Activated effector memory CD4-positive, alpha-beta T cell treated with Interleukin-2 at 50 U/mL for 16 hours (primary cell): ENCODE results near the gene CHIA.
"Not testable (repeated sequence)": the region's sequence is repeated elsewhere in the genome, so short reads cannot be mapped to it uniquely, and the experiment has no call there.

Experiments
- DNase-seq: peaks from one replicate; pipeline ENCODE4 v3.0.0-alpha.2; 2020

The CHIA gene

DNA sequence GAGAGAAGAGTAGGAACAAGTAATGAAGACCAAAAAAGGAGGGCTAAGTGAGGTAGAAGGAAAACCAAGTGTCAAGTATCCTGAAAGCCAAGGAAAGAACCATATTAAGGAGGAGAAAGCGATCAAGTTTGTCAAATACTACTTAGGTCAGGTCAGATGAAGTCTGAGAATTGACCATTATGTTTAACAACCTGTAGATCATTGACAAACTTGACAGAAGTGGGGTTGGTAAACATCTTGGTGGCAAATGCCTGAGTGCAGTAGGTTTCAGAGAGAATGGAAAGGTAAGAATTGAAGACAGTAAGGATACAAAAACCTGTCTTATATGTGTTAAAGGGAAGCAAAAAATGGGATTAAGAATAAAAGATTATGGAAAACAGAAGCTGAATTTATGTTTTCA is 3.7 kb upstream of the CHIA start:
- no peak for DNase-seq

DNA sequence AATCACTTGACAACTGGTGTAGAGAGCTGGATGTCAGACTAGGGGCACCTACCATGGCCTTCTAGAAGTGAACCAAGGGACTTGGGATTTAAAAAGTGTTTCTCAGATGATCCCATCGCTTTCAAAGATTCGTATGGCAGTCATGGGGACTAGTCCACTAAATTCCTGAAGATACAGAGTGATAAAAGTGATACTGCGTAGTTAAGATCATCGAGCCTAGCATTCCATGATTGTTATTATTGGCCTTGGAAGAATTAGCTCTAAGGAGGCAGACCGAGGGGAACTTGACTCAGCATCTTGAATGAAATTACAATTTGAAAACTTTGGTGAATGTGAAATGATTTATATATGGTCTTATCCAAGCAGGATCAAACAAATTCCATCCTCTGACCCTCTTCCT is 1.3 kb upstream of the CHIA start:
- no peak for DNase-seq

DNA sequence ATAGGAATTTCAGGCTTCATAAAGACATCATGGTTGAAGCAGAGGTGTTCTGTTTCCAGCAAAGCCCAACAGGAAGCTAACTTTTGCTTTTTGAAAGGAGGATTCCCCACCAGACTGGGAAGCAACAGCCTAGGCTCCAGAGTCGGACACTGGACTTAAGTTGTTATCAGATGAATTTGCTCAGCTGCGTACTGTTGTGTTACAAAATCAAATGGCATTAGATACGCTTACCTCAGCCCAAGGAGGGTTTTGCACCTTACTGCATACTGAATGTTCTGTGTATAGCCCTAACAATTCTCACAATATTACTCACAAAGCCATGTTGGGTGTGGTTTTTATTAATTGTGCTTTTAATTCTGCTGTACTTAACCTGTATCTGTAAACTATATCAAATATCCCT is 547 bp upstream of the CHIA start:
- no peak for DNase-seq

DNA sequence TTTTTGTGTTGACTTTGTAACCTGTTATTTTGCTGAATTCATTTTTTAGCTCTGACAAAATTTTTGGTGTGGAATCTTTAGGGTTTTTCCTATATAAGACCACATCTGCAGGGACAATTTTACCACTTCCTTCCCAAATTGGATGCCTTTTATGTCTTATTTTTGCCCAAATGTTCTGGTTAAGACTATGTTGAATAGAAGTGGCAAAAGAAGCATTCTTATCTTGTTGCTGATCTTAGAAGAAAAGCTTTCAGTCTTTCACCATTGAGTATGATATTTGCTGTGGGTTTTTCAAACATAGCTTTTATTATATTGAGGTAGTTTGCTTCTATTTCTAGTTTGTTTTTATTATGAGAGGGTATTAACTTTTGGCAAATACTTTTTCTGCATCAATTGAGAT is 3.7 kb downstream of the CHIA start:
- DNase-seq = no peak

DNA sequence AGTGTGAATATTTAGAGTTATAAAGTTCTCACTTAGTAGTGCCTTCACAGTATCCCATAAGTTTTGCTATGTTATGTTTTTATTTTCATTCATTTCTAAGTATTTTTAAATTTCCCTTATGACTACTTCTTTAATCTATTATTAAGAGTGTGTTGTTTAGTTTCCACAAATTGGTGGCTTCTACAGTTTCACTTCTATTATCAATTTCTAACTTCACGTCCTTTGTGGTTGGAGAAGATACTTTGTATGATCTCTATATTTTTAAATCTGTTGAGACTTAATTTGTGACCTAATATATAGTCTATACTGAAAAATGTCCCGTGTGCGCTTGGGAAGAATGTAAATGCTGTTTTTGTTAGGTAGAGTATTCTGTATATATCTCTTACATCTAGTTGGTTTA is 11.7 kb downstream of the CHIA start:
- no peak for DNase-seq

DNA sequence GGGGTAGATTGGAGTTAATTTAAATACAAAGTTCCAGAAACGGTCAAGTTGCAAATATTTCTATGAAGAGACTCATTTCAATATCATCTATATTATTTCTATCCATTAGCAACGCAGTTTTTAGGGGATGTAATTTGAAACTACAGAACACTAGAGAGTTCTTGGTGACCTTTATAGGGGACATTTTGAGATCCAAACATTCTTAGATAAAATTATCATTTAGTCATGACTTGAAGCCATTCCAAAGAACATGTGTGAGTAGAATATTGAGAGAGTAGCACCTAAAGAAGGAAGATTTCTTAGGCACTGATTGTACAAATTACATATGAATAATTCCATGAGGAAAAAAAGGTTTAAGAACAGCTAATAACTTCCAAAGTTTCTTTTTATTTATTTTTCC is 19.0 kb downstream of the CHIA start:
- no peak for DNase-seq

DNA sequence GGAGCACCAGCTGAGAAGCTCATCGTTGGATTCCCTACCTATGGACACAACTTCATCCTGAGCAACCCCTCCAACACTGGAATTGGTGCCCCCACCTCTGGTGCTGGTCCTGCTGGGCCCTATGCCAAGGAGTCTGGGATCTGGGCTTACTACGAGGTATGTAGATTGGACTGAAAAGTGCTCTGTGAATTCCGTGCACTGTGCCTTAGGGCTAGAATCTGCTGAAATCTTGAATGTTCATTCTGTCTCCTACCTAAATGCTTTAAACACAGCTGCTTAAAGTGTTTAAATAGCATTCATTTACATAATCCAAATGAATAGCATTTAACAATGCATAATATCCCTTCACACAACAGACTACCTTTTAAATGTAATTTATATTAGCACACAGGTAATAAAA is 27.9 kb downstream of the CHIA start:
- DNase-seq = no peak

DNA sequence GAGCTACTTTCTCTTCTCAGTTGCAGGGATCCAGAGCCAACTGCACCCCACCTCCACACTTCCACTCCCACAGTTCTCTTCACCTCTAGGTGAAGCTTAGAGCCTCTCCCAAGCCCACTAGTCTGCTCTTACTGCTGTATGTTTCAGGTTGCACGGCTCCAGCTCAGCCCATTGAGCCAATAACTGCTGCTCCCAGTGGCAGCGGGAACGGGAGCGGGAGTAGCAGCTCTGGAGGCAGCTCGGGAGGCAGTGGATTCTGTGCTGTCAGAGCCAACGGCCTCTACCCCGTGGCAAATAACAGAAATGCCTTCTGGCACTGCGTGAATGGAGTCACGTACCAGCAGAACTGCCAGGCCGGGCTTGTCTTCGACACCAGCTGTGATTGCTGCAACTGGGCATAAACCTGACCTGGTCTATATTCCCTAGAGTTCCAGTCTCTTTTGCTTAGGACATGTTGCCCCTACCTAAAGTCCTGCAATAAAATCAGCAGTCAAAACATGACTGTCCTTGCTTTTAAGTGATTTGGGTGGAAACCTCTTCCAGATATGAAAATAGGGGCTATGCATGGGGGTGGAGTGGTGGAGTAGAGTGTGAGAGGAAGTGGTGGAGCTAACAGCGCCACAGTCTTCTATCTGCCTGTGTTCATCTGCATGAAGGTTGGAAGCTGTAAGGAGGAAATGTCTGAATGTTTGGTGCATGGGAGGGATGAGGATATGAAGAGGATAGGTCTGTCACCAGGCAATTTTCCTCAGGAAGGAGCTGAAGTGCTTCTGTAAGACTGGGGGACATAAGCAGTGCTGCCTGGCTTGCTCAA is 29.6 kb downstream of the CHIA start:
- DNase-seq = no peak

DNA sequence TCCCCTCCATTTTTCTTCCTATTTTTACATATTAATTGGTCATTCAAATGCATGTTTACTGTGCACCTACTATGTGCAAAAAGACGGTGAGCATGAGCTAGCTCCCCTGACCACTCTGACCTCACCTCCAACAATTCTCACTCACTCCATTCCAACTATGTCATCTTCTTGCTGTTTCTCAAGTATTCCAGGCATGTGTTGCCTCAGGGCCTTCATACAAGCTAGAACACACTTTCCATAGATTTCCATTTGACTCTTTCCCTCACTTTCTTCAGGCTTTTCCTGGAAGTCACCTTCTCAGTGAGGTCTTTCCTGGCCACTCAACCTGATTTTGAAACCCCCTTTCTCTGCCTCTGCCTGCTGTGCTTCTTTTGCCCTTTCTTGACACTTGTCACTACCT is 32.6 kb downstream of the CHIA start:
- DNase-seq = no peak

DNA sequence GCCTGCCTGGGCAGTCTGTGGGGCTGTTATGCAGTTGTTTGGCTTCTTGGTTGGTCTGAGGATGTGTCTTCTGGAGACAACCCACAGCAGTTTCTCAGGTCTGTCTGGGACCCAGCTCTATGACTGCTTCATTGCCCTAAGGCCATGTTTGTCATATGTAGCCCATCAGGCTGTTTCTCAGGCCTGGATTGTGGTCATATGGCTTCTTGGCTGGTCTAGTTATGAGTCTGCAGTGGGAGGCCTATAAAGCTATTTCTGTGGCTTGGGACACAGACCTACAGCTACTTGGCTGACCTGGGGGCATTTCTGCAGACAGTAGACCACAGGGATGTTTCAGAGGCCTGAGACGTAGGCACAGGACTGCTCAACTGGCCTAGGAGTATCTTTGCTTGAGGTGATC is 41.5 kb downstream of the CHIA start:
- no peak for DNase-seq

DNA sequence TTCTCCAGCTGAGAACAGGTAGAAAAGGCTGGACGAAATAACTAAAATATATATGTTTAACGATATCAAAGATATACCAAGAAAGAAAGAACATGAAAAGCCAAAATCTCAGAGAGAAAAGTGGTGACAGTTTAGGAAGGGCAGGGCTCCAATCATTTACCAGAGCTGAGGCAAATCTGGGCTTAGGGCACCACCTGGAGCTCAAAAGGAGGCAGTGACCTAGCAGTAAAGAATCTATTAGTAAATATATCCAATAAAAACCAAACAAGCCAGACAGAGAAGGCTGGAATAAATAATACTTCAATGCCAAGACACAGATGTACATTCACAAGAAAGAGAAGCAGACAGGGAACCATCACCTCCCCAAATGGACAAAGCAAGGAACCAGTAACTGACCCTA is 43.5 kb downstream of the CHIA start:
- peak; percentile 29 for DNase-seq

DNA sequence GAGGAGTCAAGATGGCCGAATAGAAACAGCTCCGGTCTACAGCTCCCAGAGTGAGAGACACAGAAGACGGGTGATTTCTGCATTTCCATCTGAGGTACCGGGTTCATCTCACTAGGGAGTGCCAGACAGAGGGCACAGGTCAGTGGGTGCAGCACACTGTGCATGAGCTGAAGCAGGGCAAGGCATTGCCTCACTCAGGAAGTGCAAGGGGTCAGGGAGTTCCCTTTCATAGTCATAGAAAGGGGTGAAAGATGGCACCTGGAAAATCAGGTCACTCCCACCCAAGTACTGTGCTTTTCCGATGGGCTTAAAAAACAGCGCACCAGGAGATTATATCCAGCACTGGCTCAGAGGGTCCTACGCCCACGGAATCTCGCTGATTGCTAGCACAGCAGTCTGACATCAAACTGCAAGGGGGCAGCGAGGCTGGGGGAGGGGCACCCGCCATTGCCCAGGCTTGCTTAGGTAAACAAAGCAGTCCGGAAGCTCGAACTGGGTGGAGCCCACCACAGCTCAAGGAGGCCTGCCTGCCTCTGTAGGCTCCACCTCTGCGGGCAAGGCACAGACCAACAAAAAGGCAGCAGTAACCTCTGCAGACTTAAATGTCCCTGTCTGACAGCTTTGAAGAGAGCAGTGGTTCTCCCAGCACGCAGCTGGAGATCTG is 44.7 kb downstream of the CHIA start:
- peak; percentile 35 for DNase-seq

DNA sequence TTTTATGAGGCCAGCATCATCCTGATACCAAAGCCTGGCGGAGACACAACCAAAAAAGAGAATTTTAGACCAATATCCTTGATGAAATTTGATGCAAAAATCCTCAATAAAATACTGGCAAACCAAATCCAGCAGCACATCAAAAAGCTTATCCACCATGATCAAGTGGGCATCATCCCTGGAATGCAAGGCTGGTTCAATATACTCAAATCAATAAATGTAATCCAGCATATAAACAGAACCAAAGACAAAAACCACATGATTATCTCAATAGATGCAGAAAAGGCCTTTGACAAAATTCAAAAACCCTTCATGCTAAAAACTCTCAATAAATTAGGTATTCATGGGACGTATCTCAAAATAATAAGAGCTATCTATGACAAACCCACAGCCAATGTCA is 48.2 kb downstream of the CHIA start:
- not testable (repeated sequence) for DNase-seq

DNA sequence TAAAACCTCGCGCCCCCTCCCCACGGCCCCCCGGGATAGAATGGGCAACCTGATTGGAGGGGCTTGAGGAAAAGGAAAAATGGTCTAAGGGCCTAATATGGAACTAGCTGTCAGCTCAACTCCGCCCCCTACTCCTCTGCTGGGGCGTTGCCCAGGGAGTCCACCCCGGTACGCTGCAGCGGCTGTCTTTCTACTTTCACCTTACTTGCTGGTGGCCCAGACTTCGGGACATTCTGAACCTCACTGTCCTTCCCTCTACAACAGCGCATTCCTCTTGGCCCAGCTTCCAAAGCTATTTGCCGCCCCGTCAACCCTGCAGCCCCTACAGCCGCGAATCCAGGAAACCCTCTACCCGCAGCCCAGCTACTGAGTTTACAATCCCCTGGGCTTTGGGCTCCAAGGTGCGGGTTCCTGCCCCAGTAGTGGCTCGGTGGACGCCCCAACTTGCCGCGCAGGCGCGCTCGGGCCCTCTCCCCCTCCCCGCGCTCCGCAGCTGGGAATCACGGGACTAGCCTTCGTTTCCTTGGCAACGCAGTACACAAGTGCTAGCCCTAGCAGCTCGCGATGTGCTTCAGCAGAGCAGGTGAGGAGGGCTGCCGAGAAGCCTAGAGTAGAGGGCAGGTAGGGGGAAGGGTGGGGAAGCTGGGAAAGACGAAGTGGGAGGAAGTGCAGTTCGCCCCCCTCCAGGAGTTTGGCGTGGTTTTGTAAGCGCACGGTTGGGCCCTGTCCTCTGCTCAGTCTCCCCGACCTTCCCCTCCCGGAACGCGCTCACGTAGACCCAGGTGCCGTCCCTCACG is 55.6 kb downstream of the CHIA start:
- peak; percentile 82 for DNase-seq

DNA sequence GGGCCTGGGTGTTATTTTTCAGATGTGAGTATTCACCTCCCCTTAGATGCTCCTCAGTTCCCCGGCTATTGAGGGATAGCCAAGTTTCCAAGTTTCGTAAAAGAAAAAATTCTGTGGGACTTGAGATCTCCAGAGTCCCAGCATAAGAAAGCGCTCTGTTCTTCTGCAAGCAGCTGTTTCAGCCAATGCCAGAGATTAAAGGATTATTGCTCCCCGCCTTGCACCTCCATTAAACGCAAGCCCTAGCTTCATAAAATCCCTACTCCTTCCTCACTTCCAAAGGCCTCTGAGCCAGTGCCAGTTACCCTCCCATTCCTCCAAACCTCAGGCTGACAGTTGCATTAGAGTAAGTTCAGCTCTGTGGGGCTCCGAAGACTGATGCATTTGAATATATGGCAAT is 56.4 kb downstream of the CHIA start:
- no peak for DNase-seq

DNA sequence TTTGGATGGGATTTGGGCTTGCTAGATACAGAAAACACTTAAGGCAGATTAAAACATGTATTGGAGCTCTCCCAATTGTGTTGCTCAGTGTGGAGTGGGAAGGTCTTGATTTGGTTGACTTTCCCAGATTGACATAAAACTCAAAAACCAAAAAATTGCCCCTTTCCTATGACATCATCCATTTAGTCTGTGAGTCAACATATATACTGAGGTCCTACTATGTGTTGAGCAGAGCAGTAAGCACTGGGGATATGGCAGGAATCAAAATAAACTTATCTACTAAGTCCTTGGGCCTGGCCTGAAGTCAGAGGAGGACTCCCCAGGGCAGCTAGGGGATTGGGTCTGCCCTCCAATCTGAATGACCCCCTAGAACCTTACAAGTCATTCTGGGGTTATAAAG is 61.0 kb downstream of the CHIA start:
- no peak for DNase-seq

DNA sequence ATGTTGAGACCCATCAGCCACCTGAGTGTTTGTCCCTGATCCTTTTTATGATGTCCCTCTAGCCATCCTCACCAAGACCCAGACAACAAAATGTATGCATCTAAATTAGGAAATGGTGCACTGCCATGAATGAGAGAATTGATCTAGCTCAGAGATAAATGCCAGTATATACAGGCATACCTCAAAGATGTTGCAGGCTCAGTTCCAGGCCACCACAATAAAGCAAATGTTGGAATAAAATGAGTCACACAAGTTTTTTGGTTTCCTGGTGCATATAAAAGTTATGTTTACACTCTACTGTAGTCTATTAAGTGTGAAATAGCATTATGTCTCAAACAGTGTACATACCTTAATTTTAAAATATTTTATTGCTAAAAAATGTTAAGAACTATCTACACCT is 63.9 kb downstream of the CHIA start:
- DNase-seq = no peak

DNA sequence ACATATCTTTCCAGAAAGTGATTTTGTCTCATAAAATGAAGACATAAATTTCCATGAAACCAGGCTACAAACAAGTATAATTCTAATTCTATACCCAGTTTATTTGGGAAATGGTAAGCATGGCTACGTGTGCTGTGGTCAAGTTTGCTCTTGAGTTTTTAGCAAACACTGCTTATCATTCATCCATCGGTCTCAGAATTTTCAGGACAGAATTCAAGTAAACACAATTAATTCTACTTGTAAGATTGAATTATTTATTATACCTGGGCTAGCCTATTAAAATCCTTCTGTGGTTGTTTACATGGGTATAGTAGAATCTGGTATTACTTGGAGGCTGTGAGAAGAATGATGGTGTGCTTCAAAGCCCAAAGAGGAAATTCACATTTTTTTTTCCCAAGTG is 68.3 kb downstream of the CHIA start:
- no peak for DNase-seq

DNA sequence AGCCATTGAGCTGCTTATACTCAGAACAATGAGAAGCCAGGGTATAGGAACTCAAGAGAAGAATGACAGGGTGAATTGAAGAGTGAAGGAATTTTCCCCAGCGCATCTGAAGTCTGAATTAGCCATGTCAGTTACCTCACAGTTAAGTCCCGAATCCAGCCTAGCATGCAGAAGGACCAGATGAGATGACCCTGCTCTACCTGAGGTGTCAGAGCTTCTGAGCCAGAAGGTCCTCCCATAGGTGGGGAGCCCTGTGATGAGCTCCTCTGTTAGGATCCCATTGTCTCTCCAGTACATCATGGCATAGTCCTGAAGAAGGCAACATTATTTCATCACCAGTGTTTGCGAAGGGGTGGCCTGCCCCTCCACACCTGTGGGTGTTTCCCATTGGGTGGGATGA is 68.7 kb downstream of the CHIA start:
- DNase-seq = no peak

DNA sequence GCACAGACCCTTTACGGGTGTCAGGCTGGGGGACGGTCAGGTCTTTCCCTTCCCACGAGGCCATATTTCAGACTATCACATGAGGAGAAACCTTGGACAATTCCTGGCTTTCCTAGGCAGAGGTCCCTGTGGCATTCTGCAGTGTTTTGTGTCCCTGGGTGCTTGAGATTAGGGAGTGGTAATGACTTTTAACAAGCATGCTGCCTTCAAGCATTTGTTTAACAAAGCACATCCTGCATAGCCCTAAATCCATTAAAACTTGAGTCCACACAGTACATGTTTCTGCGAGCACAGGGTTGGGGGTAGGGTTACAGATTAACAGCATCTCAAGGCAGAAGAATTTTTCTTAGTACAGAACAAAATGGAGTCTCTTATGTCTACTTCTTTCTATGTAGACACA is 69.6 kb downstream of the CHIA start:
- DNase-seq = not testable (repeated sequence)

DNA sequence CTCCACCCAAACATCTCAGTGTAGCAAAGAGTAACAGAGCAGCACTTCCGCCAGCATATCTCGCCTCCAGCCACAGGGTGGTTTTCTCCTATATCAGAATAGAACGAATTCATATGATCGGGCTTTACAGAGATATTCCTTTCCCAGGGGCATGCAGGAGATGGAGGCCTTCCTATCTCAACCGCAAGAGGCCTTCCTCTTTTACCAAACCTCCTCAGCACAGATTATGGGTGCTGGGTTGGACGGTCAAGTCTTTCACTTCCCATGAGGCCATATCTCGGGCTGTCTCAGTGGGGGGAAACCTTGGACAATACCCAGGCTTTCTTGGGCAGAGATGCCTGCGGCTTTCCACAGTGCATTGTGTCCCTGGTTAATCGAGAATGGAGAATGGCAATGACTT is 71.1 kb downstream of the CHIA start:
- no peak for DNase-seq

DNA sequence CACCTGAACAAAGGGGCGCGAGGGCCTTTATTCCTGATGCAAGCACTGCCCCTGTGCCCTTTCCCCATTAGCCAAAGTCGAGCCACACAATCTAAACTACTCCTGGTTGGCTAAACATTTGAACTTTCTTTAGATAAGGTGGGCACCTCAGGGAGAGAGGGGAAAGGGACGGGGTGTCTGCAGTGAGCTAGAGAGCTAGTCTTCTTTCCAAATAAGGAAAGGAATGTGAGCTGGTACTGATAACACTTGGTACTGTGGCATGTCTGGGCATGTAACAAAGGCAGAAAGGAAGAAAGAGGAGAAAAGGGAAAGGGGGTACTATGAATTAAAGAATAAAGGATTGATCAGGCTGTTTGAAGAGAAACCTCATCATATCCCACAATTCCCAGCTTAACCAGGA is 74.0 kb downstream of the CHIA start:
- no peak for DNase-seq

DNA sequence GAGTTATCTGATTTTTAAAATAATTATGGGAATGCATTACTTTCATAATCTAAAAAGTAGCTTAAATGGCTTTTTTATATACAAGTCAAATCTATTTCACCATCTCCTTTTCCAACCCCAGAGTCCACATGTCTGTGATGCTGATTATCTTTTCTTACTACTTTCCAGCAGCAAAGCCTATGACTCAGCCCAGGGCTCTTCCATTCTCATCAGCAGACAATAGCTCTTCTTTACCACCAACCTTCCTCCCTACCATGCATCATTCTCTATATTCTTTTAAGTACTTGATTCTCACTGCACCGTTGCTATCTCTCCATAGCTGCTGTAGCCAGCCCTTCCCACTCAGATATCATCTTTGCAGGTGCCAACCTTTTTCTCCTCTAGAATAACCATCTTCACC is 75.6 kb downstream of the CHIA start:
- no peak for DNase-seq

DNA sequence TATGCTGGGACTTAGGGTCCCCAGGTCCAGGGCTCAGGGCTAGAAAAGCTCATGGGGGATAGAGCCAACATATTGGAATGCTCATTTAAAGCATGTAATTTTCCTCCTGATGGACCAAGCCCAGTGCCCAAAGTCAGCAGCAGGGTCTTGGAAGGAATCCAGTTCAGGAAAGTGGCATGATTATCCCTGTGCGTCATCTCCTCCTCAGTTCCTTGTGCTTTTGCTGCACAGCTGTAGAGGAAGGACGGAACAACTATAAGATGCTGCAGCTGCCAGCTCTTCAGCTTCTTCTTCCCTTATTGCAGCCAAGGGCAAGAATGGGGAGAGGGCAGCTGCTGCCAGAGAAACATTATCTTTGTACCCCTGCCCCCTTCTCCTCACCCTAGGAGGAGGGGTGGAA is 78.5 kb downstream of the CHIA start:
- DNase-seq = no peak
